Small intestine (tissue), 7 donors: Measurements from ENCODE around the gene USH2A. TPM values are rescaled to one million over a fixed set of nuclear protein-coding genes. Genes with fewer than 3 reads are reported as not detected.

Experiments used
- DNase-seq, 2 donors: peaks; one replicate each; pipeline versions ENCODE4 v3.0.0 to v3.0.0-alpha.2; 2013
- FAIRE-seq: peaks from 2 replicates; lab custom pipeline; 2012; peaks lifted over from hg19 to GRCh38; lab: Jason Lieb, UNC
- H3K27ac ChIP-seq, 3 donors: one replicate each; pipeline ENCODE4 v1.5.1; 2013; ENCODE audit warnings: low read length in 2 of 3, mild to moderate bottlenecking in 2 of 3, control low read depth in 1 of 3, inconsistent platforms in 1 of 3, low read depth in 1 of 3, moderate library complexity in 1 of 3
- H3K27me3 ChIP-seq, 3 donors: one replicate each; pipeline ENCODE4 v1.6.1; 2013; ENCODE audit warnings: low read length in 3 of 3, inconsistent platforms in 1 of 3; ENCODE audit not compliant: control insufficient read depth in 3 of 3, insufficient read depth in 3 of 3
- H3K36me3 ChIP-seq, 3 donors: one replicate each; pipeline ENCODE4 v1.6.1; 2013; ENCODE audit warnings: low read length in 3 of 3, inconsistent platforms in 1 of 3, low read depth in 1 of 3, mild to moderate bottlenecking in 1 of 3, moderate library complexity in 1 of 3; ENCODE audit not compliant: control insufficient read depth in 3 of 3, insufficient read depth in 2 of 3
- H3K4me1 ChIP-seq, 3 donors: one replicate each; pipeline ENCODE4 v1.6.1; 2013; ENCODE audit warnings: low read length in 2 of 3, inconsistent platforms in 1 of 3, low read depth in 1 of 3, mild to moderate bottlenecking in 1 of 3, moderate library complexity in 1 of 3; ENCODE audit not compliant: control insufficient read depth in 3 of 3, insufficient read depth in 2 of 3
- H3K4me3 ChIP-seq, 3 donors: one replicate each; pipeline ENCODE4 v1.5.1; 2013; ENCODE audit warnings: low read length in 3 of 3, control low read depth in 1 of 3, inconsistent platforms in 1 of 3, low read depth in 1 of 3, mild to moderate bottlenecking in 1 of 3, moderate library complexity in 1 of 3
- H3K9me3 ChIP-seq, 2 donors: one replicate each; pipeline ENCODE4 v1.6.1; 2013; ENCODE audit warnings: low read depth in 1 of 2, low read length in 1 of 2; ENCODE audit not compliant: control insufficient read depth in 2 of 2, insufficient read depth in 1 of 2
- WGBS, 3 donors: extraction: QIAGEN DNeasy Blood & Tissue Kit; methylation state at CpG; one replicate each; pipeline ENCODE4 v1.1.7; 2013; 5-methylcytosine and 5-hydroxymethylcytosine counted together
- polyA plus RNA-seq, 4 donors: library from polyadenylated mRNA; stranded (reverse) in 3 of 4; unstranded in 1 of 4; fragments of 200-250 nt in 3 of 4; fragments of 120-200 nt in 1 of 4; gene quantifications; one replicate each; pipeline versions ENCODE4 v1.2.1 to v1.2.3, GENCODE V29; 2013
- donor health status: healthy with polysubstance abuse.
- donor health status: control.
- donor health status: control.
- donor health status: Bipolar disorder and iron deficiency.
- donor health status: healthy.

Gene USH2A
- polyA plus RNA-seq, 4 donors: under 0.01 to 0.07 TPM; not detected in 2

DNA sequence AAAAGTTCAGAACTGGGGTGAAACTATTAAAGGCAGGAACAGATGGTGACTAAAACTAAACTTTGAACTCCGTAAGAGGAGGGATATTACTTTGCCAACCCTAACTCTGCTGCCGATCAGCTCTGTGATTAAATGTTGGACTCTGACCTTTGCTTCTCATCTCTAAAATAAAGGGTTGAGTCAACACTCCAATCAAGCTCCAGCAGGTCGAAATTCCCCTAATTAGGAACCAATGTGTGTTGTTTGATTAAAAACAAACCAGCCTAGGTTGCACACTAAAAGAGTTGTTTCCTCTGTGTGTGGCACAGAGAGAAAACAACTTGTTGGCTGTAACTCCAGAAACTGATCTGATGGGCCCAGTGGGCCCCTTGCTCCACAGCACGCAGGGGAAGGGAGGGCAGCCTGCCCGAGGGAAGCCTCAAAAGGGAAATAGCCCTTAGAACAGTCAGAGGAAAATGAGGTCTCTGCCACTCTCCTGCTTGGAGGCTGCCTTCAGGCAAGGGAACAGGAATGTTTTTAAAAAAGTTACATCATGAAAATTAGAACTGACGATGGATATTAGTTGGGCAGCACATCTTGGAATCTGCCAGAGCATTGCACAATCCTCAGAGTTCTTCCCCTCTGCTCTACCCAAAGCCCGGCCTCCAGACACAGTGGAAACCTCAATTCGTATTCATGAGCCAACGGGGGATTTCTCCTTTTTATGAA is 786.8 kb downstream of the USH2A start:
- no peak for FAIRE-seq
- H3K4me3 ChIP-seq: no peak overlapping the region
- H3K9me3 ChIP-seq: no peaks in the 10 kb centered on the region
- H3K36me3 ChIP-seq: peaks cover 0 to 2% (median 0%) of the 10 kb centered on the region in 3 donors
- H3K27ac ChIP-seq: peak overlapping the region; percentile 51 to 88 (median 65)
- H3K27me3 ChIP-seq: no peaks in the 10 kb centered on the region
- peak; percentile 77 to 96 for DNase-seq
- peaks cover 0 to 32% (median 4%) of the 10 kb centered on the region in 3 donors for H3K4me1 ChIP-seq
- WGBS, 3 donors: 12 to 45% (median 23%) methylated on average over 9 of the region's 9 CpGs

DNA sequence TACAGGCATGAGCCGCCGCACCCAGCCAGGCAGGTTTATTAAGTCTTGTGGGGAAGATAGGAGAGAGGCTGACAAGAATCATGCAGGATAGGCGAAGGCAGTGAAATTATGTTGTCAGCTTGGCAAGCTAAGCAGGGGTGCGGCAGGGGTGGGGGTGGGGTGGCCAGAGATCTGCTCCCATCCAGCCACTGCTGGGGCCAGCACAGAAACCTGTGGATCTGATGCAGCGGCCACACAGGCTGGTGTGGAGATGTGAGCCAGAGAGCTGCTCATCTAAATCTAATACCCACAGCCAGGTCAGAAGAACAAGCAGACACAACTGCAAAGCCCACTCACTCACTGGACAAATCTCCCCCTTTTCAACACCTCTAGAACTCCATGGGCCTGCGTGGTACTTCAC is 787.4 kb downstream of the USH2A start:
- Histone ChIP-seq H3K9me3 (no peaks in the 10 kb centered on the region), H3K4me3 (no peak overlapping the region), H3K27ac (peak overlapping the region; percentile 51 to 88 (median 65)), H3K4me1 (peaks cover 0 to 32% (median 4%) of the 10 kb centered on the region in 3 donors), H3K27me3 (no peaks in the 10 kb centered on the region), H3K36me3 (peaks cover 0 to 2% (median 0%) of the 10 kb centered on the region in 3 donors)
- DNase-seq (peak; percentile 73 to 86), FAIRE-seq (no peak)
- WGBS, 3 donors: 21 to 64% (median 37%) methylated on average over 6 of the region's 6 CpGs

DNA sequence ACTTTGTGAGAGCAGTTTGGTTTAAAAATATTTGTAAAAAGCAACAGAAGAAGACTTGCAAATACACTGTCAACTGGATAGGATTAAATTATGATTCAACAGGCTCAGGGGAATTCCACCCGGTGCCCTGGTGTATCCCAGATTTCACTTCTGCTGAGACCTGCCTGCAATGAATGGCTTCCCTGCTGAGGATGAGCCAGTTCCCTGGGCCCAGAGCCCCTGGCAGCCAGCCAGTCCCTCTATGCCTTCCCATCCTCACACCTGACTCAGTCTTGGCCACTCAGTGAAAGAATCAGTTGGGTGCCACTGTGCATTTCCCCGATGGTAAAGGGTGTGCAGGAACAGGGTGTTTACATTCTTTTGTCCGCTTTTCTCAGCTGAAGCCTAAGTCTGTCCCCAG is 791.8 kb downstream of the USH2A start:
- H3K4me3 ChIP-seq: no peak overlapping the region
- no peak overlapping the region for H3K27ac ChIP-seq
- WGBS, 3 donors: 48 to 56% (median 51%) methylated on average over 3 of the region's 3 CpGs
- peaks cover 0 to 2% (median 0%) of the 10 kb centered on the region in 3 donors for H3K36me3 ChIP-seq
- H3K4me1 ChIP-seq: peaks cover 0 to 22% (median 4%) of the 10 kb centered on the region in 3 donors
- FAIRE-seq (no peak), DNase-seq (no peak)
- no peaks in the 10 kb centered on the region for H3K27me3 ChIP-seq
- no peaks in the 10 kb centered on the region for H3K9me3 ChIP-seq

DNA sequence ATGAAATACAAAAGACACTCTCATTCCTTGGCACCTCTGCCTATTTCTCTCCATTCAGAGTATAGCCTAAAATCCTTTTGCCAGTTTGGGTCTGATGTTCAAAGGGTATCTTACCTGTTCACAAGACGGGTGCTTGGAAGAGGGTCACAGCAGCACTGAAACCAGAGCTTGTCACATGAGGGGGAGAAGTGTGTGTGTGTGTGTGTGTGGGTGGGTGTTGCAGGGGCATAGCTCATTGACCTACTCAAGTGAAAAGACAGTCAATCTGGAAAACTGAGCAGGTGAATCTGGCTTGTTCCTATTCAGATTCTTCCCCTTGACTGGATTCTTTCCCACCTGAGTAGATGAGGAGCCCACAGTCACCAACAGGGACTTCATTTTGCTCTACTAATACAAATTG is 792.2 kb downstream of the USH2A start:
- peaks cover 0 to 2% (median 0%) of the 10 kb centered on the region in 3 donors for H3K36me3 ChIP-seq
- 86 to 91% (median 88%) methylated on average over 1 of the region's 1 CpG for WGBS, 3 donors
- FAIRE-seq (no peak), DNase-seq (no peak)
- H3K4me1 ChIP-seq: peaks cover 0 to 19% (median 4%) of the 10 kb centered on the region in 3 donors
- H3K27me3 ChIP-seq: no peaks in the 10 kb centered on the region
- H3K27ac ChIP-seq: no peak overlapping the region
- H3K9me3 ChIP-seq: no peaks in the 10 kb centered on the region
- no peak overlapping the region for H3K4me3 ChIP-seq

DNA sequence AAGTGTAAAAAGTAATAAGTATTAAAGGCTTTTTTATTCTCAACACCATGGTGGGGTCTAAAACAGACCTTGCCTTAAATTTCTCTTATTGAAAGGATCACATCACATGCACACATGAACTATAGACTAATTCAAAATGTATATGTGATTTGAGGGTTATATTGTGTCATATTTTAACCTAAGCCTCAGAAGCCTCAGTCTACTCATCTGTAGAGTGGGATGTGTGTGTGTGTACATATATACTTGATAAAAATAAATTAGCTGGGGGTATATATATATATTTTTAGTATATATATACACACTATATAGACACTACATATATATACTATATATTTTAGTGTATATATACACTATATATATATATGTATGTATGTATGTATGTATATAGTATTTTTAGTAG is 797.3 kb downstream of the USH2A start:
- Histone ChIP-seq H3K27me3 (no peaks in the 10 kb centered on the region), H3K36me3 (peaks cover 0 to 5% (median 3%) of the 10 kb centered on the region in 3 donors), H3K4me3 (no peak overlapping the region), H3K9me3 (no peaks in the 10 kb centered on the region), H3K27ac (no peak overlapping the region), H3K4me1 (no peaks in the 10 kb centered on the region)
- no peak for DNase-seq
- no peak for FAIRE-seq

DNA sequence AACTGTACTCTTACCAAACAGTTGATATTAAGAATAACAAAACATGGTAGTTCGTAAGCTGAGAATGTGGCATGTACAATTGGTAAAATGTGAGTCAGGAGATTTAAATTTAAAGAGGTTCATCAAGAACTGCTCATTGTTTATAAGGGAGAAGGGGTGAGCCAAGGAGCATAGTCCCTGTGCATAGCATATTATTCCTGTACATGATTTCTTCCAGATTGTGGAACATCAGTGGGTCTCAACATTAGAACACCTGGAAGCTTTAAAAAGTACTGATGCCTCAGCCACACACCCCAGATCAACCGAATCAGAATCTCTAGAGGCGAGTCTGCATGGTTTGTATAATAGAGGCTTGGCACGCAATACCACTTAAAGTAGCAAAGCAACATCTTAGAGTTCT is 800.1 kb downstream of the USH2A start:
- 77 to 92% (median 83%) methylated on average over 4 of the region's 4 CpGs for WGBS, 3 donors
- no peak for FAIRE-seq

DNA sequence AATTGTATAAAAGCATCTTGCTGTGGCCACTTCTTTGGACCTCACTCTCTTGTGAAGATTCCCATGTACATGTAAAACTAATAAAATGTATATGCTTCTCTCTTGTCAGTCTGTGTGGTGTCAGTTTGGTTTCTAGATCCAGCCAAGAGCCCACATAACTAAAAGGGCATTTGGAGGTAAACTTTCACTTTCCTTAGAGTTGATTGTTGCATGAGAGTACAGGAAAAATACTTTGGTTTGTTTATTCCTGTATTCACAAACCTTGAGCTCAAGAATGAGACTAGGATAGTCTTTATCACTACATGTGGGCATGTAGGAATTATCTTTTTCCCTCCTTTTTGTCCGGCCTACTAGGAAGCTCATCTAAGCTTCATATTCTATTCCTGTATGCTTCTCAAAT is 805.3 kb downstream of the USH2A start:
- peaks cover 0 to 5% (median 0%) of the 10 kb centered on the region in 3 donors for H3K4me1 ChIP-seq
- no peak overlapping the region for H3K4me3 ChIP-seq
- FAIRE-seq (no peak), DNase-seq (no peak)
- no peaks in the 10 kb centered on the region for H3K9me3 ChIP-seq
- WGBS, 3 donors: 79 to 100% (median 80%) methylated on average over 1 of the region's 1 CpG
- H3K27ac ChIP-seq: no peak overlapping the region
- peaks cover 1 to 15% (median 13%) of the 10 kb centered on the region in 3 donors for H3K36me3 ChIP-seq
- H3K27me3 ChIP-seq: no peaks in the 10 kb centered on the region

More for the DNA sequence above, 800.1 kb downstream of the USH2A start:
- Histone ChIP-seq H3K9me3 (no peaks in the 10 kb centered on the region), H3K27me3 (no peaks in the 10 kb centered on the region), H3K36me3 (peaks cover 2 to 11% (median 3%) of the 10 kb centered on the region in 3 donors), H3K4me3 (no peak overlapping the region), H3K27ac (no peak overlapping the region), H3K4me1 (no peaks in the 10 kb centered on the region)
- no peak for DNase-seq

DNA sequence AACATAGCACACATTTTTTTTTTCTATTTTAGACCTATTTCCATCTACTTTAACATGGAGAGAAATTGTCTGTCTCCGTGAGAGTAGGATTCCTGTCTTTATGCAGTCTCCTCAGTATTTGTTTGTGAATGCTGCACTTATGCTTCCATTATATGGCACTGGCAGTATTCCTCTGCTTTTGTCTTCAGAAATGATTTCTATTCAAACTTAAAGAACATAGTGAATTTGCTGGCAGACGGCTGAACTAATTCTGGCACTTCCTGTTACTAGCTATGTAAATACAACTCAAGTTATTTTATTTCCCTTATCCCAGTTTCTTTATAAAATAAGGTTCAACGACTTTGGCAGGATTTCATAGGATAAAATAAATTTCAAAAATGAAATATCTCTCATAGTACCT is 810.9 kb downstream of the USH2A start:
- peaks cover 0 to 4% (median 0%) of the 10 kb centered on the region in 3 donors for H3K4me1 ChIP-seq
- WGBS, 3 donors: 53 to 78% (median 72%) methylated on average over 3 of the region's 3 CpGs
- H3K4me3 ChIP-seq: no peak overlapping the region
- H3K36me3 ChIP-seq: peaks cover 4 to 16% (median 7%) of the 10 kb centered on the region in 3 donors
- H3K27me3 ChIP-seq: no peaks in the 10 kb centered on the region
- DNase-seq (no peak), FAIRE-seq (no peak)
- no peak overlapping the region for H3K27ac ChIP-seq
- no peaks in the 10 kb centered on the region for H3K9me3 ChIP-seq
